Measurements from ENCODE around the gene ZNF512B.

DNA sequence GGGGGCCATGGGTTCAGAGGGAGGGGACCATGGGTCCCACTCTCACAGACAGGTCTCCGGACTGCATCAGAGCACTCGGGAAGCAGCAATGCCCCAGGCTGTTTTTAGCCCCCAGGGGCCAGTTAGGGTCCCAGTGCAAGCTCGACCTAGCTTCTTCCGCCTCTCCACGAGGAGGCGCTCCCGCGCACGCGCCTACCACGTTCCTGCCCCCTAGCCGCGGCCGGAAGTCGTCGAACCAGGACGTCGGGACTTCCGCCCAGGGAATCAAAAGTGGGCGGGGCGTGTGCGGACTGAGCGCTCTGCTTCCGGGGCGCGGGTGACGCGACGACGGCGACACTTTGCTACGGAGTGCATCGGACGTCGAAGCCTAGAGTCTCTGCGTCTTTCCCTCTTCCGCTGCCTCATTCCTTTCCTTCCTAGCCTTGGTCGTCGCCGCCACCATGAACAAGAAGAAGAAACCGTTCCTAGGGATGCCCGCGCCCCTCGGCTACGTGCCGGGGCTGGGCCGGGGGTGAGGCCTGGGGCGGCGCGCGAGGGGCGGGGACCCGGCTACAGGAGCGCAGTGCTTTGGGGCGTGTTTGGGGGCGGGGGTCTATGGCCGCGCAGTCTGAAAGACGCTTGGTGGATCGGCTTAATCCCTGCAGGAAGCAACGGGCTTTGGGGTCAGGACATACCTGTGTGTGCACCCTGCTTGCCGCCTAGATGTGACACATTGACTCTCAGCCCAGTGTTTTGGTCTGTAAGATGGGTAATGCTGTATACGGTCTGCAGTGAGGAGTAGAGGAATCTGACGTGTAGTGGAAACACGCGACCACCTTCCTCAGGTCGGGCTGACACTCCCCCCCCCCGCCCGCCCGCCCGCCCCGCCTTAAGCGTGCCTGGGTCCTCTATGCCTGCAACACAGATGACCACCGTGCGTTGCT lies 11.3 kb upstream of the ZNF512B start, which contains the start of gene PRPF6:
- TF ChIP-seq, protein P1, sequence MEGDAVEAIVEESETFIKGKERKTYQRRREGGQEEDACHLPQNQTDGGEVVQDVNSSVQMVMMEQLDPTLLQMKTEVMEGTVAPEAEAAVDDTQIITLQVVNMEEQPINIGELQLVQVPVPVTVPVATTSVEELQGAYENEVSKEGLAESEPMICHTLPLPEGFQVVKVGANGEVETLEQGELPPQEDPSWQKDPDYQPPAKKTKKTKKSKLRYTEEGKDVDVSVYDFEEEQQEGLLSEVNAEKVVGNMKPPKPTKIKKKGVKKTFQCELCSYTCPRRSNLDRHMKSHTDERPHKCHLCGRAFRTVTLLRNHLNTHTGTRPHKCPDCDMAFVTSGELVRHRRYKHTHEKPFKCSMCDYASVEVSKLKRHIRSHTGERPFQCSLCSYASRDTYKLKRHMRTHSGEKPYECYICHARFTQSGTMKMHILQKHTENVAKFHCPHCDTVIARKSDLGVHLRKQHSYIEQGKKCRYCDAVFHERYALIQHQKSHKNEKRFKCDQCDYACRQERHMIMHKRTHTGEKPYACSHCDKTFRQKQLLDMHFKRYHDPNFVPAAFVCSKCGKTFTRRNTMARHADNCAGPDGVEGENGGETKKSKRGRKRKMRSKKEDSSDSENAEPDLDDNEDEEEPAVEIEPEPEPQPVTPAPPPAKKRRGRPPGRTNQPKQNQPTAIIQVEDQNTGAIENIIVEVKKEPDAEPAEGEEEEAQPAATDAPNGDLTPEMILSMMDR (conservative IDR thresholded peaks at IDR 0.05; ENCODE audit: low read length): peak; percentile 86
- TF ChIP-seq EZH2phosphoT487 (IDR thresholded peaks at IDR 0.05; ENCODE audit: borderline replicate concordance, low read depth, low read length): no peak
